Right renal pelvis (tissue), 4 donors: Measurements from ENCODE around the gene OLFML1. TPM values are rescaled to one million over a fixed set of nuclear protein-coding genes. Genes with fewer than 3 reads are reported as not detected.
"Not testable (repeated sequence)": the region's sequence is repeated elsewhere in the genome, so short reads cannot be mapped to it uniquely, and the experiment has no call there.

Source experiments
- DNase-seq, 4 donors: peaks; one replicate each; pipeline ENCODE4 v3.0.0-alpha.2; 2013; ENCODE audit warnings: low read depth in 4 of 4, low spot score in 3 of 4, missing footprints in 1 of 4
- polyA plus RNA-seq, 4 donors: library from polyadenylated mRNA; unstranded; fragments of 120-200 nt; gene quantifications; one replicate each; pipeline ENCODE4 v1.2.1, GENCODE V29; 2013; ENCODE audit not compliant: insufficient read length in 4 of 4

The OLFML1 gene
- polyA plus RNA-seq, 4 donors = 35.4 to 45.5 (median 42.7) TPM

GRCh38 chr11:7509966-7510365, 24.7 kb downstream of the OLFML1 start:
- no peak for DNase-seq

DNA sequence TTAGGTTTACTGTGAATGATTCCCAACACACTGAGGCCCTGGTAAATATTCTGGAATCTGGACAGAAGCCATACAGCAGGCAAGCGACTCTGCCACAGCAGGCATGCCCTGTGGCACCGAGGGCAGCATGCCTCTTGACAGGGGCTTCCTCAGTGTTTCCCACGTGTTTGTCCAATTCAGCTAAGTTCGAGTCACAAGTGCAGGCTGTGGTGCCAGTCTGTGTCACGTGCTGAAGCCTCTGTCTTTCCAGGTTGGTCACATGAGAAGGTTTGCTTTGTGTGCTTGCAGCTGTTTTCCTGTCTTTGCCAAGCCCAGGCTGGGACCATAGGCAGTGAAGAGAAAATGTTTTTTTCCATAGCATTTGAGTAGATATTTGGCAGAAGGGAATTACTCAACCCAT, 26.1 kb downstream of the OLFML1 start:
- no peak for DNase-seq

DNA sequence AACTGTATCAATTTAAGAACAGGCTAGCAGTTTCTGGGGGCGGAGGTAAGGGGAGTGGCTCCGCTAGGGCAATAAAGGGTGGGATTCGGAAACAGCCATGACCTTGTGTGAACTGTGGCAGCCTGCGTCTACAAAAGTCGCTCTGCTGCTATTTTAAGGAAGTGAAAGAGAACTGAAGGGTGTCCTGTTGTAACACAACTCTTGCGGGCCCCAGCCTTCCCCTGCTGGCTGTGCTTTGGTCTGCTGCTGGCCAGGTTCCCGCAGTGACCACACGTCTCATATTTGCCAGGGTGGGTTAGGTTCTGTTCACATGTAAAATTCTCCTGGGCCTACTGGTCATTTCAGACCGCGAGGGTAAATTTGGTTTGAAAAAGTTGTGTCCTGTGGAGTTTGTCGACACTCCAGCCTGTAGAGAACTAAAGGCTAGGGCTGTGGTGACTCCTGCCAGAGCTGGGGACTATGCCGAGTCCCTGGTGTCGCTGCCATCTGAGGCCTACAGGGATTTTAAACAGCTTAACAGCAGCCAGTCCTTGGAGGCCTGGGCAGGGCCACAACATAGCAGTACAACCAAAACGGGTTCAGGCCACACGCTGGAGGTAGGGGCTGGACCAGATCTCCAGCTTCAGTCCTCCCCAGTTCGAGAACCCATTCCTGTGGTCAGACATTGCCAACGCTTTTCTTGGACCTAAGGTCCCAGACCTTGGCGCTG, 27.4 kb downstream of the OLFML1 start:
- peak in 1 of 4 donors; percentile 40 for DNase-seq

- DNase-seq = peak in 3 of 4 donors; percentile 56 to 67 (median 60)
Observed at GRCh38 chr11:7513234-7514098, 28.2 kb downstream of the OLFML1 start, which contains the start of gene PPFIBP2. Gene PPFIBP2 (plus strand): TSS chr11:7513999. CDS start chr11:7549476, 35,477 bp downstream.

- DNase-seq = no peak
Observed at GRCh38 chr11:7514099-7514591, 28.8 kb downstream of the OLFML1 start.

GRCh38 chr11:7515447-7515886, 30.2 kb downstream of the OLFML1 start:
- no peak for DNase-seq

DNA sequence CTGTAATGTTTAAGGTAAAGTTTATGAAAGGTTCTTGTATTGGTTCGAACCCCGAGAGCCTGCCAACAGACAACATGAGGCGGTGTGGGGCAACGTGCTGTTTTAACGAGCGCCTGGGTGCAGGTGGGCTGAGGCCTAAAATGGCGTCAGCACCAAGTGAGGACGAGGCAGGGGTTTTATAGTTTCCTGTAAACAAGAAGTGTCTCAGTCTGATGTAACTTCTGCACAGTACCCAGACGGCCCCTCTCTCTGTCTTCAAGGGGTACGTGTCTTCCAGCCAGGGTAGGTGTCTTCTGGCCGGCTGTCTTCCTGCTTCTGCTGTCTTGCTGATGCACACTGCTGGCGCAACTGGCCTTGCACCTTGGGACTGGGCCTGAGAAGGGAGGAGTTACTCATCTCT, 31.2 kb downstream of the OLFML1 start:
- no peak for DNase-seq

DNA sequence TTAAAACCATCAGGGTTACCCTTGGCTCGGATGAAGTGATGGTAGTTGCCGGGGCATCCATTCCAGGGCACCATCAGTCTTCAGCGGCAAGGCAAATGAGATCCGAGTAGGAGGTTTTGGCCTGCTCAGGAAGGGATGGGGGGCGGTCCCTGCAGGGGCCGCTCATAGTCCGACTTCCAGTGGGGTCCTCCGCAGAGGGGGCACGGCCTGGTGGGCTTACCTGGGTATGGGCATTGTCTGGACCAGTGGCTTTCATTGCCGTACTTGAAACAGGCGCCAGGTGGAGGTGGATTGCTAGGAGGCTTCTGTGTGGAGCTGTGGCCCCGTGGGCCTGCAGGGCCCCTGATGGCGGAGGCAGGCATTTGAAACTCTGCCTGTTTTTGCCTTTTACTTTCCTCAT, 32.4 kb downstream of the OLFML1 start:
- DNase-seq = not testable (repeated sequence)

- no peak for DNase-seq
Observed at GRCh38 chr11:7518811-7519562, 33.7 kb downstream of the OLFML1 start.

- DNase-seq = no peak
Observed at GRCh38 chr11:7520011-7520942, 35.0 kb downstream of the OLFML1 start.

GRCh38 chr11:7520981-7521487, 35.7 kb downstream of the OLFML1 start:
- DNase-seq = no peak

DNA sequence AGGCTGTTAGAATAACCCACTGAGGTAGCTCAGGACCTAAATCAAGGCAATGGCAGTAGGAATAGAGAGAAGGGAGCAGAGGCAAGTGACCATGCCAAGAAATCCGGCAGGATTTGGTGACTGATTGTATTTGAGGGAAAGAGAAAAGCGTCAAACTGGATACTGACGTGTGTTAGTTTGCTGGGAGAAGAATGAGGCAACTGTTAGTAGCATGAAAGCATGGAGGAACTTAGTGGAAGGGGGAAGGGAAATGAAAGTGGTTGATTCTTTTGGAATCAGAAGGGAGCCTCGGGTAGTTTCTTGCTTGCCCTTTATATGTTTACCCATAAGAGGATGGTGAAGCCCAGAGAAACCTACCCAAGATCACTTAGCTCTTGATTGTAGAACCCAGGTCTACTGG, 36.8 kb downstream of the OLFML1 start:
- DNase-seq = no peak

GRCh38 chr11:7522546-7522945, 37.2 kb downstream of the OLFML1 start:
- no peak for DNase-seq

GRCh38 chr11:7523416-7524210, 38.3 kb downstream of the OLFML1 start:
- DNase-seq = no peak

- no peak for DNase-seq
Observed at GRCh38 chr11:7524462-7525235, 39.3 kb downstream of the OLFML1 start.

DNA sequence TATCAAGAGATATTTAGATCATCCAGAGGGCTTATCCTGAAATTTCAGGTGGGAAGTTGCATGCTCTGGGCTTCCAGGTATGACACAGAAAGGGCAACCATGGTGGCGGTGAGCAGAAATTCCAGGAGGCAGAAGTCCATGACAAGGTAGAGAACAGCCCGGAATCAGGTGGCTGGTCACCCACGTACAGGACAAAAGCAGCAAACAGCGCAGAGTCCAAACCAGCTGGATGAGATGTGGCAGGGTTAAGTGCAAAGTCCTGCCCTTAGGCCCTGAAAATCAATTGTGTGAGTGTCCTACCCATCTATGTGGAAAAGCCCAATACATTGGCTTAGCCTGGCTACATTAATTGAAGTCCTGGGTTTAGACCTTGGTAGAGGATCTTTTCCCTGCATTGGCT, 40.1 kb downstream of the OLFML1 start:
- DNase-seq = no peak

GRCh38 chr11:7527029-7527428, 41.7 kb downstream of the OLFML1 start:
- no peak for DNase-seq

- no peak for DNase-seq
Observed at GRCh38 chr11:7528514-7529049, 43.3 kb downstream of the OLFML1 start.
